ENCODE data around the gene TBX19. TPM values are rescaled to one million over a fixed set of nuclear protein-coding genes. Genes with fewer than 3 reads are reported as not detected.

TBX19 gene
- total RNA-seq, result 0.22 and 0.60 TPM in 2 replicates

DNA sequence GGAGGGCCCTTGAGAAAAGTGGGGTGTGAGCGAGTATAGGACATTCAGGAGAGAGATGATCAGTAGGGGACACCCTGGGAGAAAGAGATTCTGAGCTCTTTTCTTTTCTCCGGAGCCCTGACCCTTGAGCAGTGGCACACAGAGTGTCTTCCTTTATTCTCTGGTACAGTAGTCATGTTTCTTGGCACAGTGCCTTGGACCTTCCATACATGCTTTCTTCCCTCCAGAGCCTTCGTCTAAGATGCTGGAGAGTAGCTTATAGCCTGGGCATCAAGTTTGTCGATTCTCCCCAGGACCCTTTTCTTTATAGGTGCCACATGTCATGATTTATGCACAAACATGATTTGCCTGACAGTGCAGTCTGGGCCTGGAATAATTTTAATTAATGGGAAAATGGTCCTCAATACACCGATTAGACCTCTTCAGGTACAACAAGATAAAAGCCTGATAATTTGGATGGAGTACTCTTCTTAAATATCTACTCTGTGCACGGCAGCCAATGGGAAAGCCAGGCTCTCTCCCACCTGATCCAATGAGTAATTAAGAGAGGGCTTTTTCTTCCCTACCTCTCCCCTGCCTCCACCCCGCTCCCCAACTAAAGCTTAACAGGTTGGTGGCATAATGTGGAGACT, at the start of gene TBX19:
Gene TBX19, plus strand, starts transcription at position 582 of the 632 bp plus-strand sequence. CDS start 214 bp downstream, outside the sequence.
- peak in 1 of 2 donors; percentile 11 for DNase-seq (ENCODE audit: low read depth in 2 of 2)

DNA sequence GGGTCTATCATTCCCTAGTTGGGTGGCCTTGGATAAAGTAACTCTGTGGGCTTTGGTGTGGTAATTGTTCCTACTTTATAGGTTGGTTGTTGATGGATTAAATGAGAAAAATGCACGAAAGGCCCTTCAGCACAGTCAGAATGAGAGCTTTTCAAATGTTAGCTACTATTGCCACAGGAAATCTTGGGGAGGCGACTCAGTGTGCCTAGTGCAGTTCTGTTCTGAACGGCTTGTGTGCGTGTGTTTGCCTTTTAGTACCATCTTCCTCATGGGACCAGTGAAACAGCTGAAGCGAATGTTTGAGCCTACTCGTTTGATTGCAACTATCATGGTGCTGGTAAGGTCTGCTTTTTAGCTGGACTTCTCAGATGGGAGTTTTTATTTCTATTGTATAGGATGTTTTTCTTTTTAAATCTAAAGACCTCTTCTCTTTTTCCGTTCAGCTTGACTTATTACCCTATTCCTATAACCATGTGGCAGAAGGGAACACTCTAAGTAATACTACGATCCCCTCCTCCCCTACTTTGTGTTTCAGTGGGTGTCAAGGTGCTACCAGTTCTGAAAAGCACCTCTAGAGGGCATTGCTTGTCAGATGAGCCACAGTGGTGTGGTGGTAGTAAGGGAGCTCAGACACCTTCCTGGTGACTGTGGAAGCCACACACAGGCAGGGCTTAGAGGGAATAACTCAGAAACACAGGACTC, 45.7 kb upstream of the TBX19 start:
- DNase-seq (ENCODE audit: low read depth in 2 of 2), result peak; percentile 69 to 76

DNA sequence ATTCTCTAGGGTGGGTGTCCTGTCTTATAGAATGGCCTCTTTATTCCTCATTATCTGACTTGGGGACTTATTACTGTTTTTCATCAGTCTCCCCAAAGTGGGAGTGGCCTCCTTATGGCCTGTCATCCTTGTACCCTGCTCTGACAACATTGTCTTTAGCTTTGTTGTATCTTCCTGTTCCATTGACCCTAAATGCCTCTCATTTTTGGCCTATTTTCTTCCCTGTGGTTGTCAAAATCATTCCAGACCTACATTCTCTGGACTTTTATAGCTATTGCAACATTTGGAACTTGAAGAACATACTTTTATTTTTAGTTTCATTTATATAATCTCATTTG, 45.2 kb upstream of the TBX19 start:
- DNase-seq (ENCODE audit: low read depth in 2 of 2), result no peak

DNA sequence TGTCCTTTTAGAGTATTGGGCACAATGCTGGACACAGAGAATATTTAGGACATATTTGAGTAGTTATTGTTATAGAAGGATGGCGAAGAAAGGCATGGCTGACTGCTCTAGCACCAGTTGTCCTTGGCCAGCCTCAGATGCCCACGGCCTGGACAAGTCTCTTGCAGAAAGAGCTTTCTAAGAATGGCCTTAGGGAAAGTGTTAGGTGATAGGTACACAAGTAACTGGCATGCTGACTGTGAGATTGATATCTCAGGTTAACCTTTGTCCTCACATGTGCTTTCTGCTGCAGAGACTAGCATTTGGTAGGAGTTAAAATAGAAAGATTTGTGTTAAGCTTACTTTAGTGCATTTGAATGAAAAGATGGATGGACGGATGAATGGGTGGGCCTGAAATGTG, 44.7 kb upstream of the TBX19 start:
- DNase-seq (ENCODE audit: low read depth in 2 of 2), result no peak

DNA sequence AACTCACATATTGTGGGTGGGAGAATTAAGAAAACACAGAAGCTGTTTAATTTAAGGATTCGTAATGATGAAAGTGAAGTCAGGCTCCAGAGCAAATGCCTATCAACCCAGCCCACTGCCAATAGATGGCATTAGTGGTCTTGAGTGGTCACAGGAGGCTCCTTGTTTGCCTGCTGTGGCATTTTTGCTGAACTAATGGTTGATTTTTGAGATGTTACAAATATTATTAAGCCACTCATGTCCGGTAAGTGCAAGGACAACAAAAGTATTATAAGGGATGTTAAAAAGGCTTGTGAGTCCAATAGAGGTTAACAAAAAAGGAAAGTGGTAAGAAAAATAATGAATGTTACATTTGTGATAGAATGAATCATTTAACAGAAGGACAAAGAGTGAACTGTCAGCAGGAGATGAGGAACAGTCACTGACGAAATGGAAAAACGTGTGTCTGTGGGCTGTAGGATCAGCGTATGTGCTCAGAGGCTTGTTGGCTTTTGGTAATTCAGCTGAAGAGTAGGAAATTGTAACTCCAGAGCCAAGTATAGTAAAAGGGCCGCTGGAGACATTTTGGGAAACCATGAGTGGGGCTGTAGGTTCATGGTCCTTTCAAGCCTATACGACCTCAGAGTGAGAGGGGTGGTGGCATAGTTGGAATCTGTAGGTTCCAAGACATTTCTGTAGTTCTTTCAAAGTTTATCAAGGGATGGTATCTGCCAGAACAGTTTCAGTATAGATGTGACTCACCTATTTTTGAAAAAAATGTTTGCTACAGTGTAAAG, 43.7 kb upstream of the TBX19 start:
- peak in 1 of 2 donors; percentile 75 for DNase-seq (ENCODE audit: low read depth in 2 of 2)

DNA sequence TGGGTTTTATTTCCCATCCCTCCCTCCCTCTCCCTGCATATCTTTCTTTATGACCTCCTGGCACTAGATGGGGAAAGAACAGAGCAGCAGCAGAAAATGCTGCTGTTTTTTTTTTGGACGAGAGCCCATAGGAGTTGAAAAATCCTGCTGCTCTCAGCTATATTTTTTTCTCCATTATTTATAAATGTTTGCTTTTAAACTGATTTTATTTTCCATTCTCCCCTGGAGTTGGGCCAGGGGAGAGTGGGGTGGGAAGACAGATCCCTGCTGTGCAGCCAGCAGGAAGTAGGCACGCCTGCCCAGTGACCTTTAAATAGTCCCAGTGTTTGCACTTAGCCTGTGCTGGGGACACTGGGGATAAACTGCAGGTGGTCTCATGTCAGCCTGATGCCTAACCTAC, 37.5 kb upstream of the TBX19 start:
- DNase-seq (ENCODE audit: low read depth in 2 of 2), result peak in 1 of 2 donors; percentile 92

DNA sequence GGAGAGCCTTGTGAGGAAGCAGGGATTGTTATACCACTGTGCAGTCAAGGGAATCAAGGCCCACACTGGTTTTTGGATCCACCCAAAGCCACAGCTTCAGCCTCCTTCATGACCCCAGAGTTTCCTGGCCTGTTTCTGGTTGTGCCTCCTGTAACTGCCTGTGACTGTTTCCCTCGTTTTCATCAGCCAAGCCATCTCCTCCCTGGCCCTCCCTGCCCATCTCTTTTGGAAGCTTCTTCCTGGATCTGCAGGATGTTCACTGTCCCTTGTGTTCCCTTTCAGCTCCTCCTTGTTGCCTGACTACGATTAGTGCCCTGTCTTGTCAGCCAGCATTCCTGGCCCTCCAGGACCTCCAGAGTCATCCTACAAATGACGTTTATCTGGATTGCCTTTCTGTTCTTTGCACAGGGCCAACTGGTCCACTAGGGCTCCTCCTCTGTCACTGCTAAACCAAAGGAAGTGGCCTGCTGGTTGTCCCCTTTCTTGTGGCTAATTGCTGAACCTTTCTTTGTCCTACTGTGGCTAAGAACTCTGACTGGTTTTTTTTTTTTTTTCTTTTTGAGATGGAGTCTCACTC, 37.0 kb upstream of the TBX19 start:
- peak in 1 of 2 donors; percentile 18 for DNase-seq (ENCODE audit: low read depth in 2 of 2)

DNA sequence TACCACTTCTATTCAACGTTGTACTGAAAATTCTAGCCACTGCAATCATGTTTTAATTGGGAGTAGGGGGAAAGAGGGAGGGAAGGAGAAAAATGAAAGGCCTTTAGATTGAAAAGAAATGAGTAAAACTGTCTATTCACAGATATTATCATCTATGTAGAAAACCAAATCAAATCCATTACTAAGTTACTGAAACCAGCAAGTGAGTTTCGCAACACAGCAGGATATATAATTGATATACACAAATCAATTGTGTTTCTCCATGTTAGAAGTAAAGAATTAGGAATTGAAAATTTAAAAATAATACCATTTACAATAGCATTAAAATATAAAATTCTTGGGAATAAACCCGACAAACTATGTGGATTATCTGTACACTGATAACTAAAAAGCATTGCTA, 35.6 kb upstream of the TBX19 start:
- no peak for DNase-seq (ENCODE audit: low read depth in 2 of 2)

DNA sequence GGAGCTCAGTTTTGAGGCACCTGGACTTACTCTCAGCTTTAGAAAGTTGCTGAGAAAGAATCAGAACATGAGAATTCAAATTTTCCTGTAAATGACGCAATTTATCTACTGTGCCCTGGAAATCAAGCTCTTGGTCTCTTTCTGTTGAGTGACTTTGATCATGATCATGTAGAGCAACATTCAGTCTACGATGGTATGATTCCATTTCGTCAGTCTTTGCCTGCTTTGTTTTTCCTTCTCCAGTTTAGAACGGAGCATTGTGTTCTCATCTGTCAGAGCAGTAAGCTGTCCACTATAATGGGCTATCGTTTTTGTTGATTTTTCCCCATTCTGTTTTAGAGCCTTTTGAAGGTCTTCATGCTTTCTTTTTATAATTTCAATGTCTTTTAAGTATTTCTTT, 34.2 kb upstream of the TBX19 start:
- no peak for DNase-seq (ENCODE audit: low read depth in 2 of 2)

DNA sequence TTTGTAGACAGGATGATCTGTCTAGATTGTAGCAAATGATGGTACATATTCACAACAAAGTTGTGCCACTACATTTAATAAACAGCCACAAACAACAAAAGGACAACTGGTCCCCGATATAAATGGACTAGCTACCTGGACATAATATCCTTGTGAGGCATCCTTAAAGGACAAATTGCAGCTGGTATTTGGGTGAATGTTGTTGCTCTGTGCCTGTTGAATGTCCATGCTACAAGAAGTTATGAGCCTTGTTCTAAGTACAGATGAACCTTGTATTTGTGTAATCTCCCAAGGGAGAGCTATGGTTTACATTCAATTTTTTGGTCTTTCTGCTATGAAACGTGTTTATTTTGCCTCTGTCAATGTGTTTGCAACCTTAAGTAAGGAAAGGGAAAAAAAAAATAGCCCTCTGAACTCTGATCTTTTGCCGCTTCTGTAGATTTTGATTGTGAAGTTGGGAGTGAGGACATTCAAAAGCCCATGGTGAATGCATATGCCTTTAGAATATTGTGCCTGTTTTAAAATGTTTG, 28.4 kb upstream of the TBX19 start:
- DNase-seq (ENCODE audit: low read depth in 2 of 2), result no peak

DNA sequence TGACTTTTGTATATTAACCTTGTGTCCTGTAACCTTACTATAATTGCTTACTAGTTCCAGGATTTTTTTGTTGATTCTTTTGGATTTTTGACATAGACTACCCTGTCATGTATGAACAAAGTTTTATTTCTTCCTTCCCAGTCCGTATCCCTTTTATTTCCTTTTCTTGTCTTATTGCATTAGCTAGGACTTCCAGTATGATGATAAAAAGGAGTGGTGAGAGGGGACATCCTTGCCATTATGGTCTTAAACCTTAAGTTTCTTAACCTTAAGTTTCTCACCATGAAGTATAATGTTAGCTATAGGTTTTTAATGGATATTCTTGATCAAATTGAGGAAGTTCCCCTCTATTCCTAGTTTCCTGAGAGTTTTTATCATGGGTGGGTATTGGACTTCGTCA, 24.5 kb upstream of the TBX19 start:
- no peak for DNase-seq (ENCODE audit: low read depth in 2 of 2)

DNA sequence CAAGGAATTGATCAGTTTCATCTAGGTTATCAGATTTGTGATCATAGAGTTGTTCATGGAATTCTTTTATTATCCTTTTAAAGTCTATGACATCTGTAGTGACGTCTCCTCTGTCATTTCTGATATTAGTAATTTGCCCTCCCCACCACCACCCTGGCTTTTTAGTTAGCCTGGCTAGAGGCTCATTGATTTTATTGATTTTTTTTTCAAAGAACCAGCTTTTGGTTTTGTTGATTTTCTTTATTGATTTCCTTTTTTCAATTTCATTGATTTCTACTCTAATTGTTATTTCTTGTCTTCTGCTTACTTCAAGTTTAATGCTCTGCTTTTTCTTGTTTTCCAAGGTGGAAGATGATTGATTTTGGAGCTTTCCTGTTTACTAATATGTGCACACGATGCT, 23.3 kb upstream of the TBX19 start:
- no peak for DNase-seq (ENCODE audit: low read depth in 2 of 2)

DNA sequence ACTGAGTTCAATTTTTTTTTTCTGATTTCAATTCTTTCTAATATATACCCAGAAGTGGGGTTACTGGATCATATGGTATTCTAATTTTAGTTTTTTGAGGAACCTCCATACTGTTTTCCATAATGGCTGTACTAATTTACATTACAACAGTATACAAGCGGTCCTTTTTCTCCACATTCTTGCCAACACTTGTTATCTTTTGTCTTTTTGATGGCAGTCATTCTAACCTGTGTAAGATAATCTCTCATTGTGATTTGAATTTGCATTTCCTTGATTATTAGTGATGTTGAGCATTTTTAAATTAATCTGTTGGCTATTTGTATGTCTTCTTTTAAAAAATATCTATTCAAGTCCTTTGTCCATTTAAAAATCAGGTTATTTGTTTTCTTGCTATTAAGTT, 21.1 kb upstream of the TBX19 start:
- DNase-seq (ENCODE audit: low read depth in 2 of 2), result no peak

DNA sequence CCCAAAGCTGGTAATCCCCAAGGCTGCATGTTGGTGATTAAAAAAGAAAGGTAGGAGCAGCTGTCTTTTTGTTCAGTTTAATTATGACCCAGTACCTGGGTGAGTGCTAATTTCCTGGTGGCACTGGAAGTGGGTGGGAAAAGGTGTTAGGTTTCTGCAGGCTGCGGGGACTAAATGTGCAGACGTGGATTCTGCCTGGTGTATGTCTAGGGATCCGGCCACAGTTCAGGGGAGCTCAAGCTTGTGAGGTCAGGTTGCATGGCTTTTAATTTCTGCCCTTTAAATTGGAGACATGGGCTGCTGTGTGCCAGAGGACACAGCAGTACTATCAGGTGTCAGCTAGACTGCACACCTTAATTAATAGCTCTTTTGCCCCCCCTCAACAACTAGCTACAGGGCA, 20.3 kb upstream of the TBX19 start:
- DNase-seq (ENCODE audit: low read depth in 2 of 2), result no peak

DNA sequence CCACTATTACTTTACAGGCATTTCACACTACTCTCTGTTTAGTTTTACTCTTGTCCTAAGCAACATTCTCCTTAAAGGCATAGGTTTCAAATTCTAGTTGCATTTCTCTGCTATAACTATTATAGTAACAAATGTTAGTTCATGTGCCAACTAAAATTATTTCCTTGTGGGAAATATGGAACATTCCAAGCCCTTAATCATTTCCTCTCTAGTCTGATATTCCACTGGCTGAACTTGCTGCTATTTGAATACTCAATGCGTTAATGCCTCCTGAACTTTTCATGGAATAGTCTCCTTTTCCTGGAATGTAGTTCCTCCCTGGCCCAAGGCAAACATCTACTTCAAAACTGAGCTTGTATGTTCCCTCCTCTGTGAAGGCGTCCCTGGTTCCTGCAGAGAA, 19.3 kb upstream of the TBX19 start:
- DNase-seq (ENCODE audit: low read depth in 2 of 2), result peak; percentile 52 to 87

DNA sequence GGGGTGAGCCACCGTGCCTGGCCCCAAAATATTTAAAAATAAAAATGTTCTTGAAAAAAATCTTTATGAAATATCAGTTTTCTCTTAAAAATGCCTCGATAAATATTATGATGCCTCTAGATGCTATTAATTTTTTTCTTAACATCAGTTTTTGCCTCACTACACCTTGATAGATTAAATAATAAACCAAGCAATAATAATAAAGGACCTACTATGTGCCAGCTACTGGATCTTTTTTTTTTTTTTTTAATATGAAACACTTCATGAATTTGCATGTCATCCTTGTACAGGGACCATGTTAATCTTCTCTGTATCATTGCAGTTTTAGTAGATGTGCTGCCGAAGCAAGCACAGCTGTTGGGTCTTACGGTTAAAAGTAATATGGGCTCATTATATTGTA, 17.5 kb upstream of the TBX19 start:
- no peak for DNase-seq (ENCODE audit: low read depth in 2 of 2)

DNA sequence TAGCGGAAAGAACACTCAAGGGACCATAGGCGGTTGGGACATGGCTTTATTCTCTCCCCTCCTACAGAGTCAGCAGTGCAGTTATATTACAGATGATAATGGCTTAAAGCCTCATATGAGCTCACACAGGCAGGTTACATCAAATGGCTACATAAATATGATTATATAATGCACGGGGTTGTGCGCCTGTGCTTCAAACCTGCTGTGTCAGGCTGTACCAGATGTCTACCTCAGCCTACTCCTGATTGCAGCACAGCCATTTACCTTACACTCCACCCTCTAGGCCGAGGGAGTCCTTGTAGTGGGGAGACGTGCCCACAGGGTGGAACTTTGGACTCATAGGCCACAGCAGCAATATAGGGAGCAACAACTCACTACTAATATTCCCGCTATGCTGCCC, 16.4 kb upstream of the TBX19 start:
- no peak for DNase-seq (ENCODE audit: low read depth in 2 of 2)

DNA sequence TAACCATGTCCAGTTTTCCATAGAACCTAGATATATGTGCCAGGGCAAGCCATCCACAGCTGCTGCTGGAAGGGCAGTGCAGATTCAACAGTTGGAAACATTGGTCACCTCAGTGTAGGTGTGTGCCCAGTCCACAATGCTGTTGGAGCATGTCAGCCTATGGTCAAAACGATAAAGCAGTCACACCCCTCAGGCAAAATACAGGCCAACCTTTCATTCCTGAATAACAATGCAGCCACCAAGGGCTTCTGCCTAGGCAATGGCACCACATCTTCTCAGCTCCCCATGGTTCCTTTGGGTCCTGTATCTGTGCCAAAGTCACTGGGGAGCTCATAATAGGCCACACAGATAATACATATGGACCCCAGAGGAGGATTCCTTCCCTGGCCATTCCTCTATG, 15.1 kb upstream of the TBX19 start:
- no peak for DNase-seq (ENCODE audit: low read depth in 2 of 2)

DNA sequence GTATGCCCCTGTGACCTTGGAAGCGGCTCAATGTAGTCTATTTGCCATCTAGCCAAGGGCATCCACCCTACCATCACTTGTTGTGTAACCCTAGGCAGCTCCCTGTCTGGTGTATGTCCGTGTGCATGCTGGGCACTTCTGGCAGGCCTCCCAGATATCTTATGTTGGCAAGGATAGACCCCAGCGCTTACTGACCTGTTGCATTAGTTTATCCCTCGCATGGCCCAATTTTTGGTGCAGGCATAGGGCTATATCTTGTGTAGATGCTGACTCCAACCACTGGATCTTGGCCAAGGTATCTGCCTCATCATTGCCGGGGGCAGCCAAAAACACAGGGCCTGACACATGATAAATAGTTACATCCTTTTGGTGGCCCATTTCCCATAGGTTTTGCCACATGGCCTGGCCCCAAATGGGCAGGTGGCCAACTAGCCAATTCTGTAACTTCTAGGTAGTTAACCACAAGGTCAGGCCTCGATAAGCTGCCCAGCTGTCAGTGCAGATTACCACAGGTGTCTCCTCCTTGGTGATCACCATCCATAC, 14.0 kb upstream of the TBX19 start:
- DNase-seq (ENCODE audit: low read depth in 2 of 2), result peak; percentile 29 to 50

DNA sequence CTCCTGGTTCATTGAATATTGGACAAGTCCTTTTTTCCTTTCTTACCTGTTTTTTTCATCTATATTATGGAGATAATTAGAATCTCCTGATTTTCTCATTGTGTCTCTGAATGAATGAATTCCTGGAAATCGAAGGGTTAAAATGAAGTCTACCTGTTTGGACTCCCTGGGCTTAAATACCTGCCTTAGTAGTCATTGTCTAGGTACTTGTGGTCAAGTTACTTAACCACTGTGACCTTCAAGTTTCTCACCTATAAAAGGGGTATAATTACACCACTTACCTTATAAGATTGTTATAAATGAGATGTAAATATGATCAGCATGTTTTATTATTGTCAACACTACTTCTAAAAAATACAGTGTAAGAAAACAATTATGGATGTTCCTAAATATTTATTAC, 9.0 kb upstream of the TBX19 start:
- DNase-seq (ENCODE audit: low read depth in 2 of 2), result no peak

DNA sequence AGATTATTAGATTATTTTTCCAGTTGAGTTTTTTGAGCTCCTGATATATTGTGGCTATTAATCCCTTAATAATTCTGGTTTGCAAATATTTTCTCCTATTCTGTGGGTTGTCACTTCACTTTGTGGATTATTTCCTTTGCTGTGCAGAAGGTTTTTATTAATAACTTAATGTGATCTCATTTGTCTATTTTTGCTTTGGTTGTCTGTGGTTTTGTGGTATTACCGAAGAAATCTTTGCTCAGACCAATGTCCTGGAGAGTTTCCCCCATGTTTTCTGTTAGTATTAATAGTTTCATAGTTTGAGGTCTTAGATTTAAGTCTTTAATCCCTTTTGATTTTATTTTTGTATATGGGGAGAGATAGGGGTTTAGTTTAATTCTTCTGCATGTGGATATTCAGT, 7.1 kb upstream of the TBX19 start:
- no peak for DNase-seq (ENCODE audit: low read depth in 2 of 2)

DNA sequence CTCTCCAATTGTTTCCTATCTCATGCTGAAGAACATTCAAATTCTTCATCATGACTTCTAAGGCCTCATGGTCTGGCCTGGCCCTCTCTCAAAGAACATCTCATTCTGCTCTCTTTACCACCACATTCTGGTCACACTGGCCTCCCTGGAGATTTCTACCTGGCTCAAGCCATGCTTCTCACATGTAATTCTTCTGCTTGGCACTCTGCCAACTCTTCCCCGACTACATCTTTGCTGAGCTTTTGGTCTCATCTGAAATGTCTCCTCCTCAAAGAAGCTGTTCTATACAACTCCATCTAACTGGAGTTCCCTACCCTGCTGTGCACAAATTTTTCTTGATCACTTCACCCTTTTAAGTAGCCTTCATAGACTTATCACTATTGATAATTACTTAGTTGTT, 1.4 kb upstream of the TBX19 start:
- no peak for DNase-seq (ENCODE audit: low read depth in 2 of 2)

Measured in lung microvascular endothelial cell (primary cell).